Measurements from ENCODE around the gene SPATA13. TPM values are rescaled to one million over a fixed set of nuclear protein-coding genes. Genes with fewer than 3 reads are reported as not detected.

Gene SPATA13
- total RNA-seq, 4 donors from 2014 or later, result 10.0 to 24.6 (median 13.4) TPM

GRCh38 chr13:24273926-24274325 is 113.4 kb downstream of the SPATA13 start:
- no peak for TF ChIP-seq POLR2A (IDR thresholded peaks at IDR 0.05)
- no peak for TF ChIP-seq CTCF (IDR thresholded peaks at IDR 0.05)
- TF ChIP-seq POLR2AphosphoS5 (IDR thresholded peaks at IDR 0.05), result no peak
- no peak for TF ChIP-seq EP300 (IDR thresholded peaks at IDR 0.05)
- Histone ChIP-seq H3K4me1 (peaks cover 0 to 56% (median 27%) of the 10 kb centered on the region in 3 donors), H3K27me3 (no peaks in the 10 kb centered on the region), H3K27ac (peak overlapping the region in 2 of 4 donors; percentile 1 to 4), H3K4me3 (no peak overlapping the region), H3K9me3 (no peaks in the 10 kb centered on the region), H3K36me3 (no peaks in the 10 kb centered on the region)
- WGBS, 2 donors (ENCODE audit: low coverage in 1 of 2), result 87% methylated on average over 6 of the region's 7 CpGs; no CpG with 5 or more reads in 1 of the 2 donors
- ATAC-seq, result no peak

- 53 to 67% methylated on average over 1 to 2 of the region's 6 CpGs for WGBS, 2 donors (ENCODE audit: low coverage in 1 of 2)
- Histone ChIP-seq H3K4me1 (peaks cover 0 to 56% (median 27%) of the 10 kb centered on the region in 3 donors), H3K27ac (peak overlapping the region in 2 of 4 donors; percentile 1 to 4), H3K27me3 (no peaks in the 10 kb centered on the region), H3K4me3 (no peak overlapping the region), H3K9me3 (no peaks in the 10 kb centered on the region), H3K36me3 (no peaks in the 10 kb centered on the region)
- TF ChIP-seq EP300 (IDR thresholded peaks at IDR 0.05) (no peak), CTCF (IDR thresholded peaks at IDR 0.05) (no peak), POLR2AphosphoS5 (IDR thresholded peaks at IDR 0.05) (no peak), POLR2A (IDR thresholded peaks at IDR 0.05) (no peak)
- ATAC-seq, result no peak
These were observed 114.0 kb downstream of the SPATA13 start for GRCh38 chr13:24274452-24275021.

DNA sequence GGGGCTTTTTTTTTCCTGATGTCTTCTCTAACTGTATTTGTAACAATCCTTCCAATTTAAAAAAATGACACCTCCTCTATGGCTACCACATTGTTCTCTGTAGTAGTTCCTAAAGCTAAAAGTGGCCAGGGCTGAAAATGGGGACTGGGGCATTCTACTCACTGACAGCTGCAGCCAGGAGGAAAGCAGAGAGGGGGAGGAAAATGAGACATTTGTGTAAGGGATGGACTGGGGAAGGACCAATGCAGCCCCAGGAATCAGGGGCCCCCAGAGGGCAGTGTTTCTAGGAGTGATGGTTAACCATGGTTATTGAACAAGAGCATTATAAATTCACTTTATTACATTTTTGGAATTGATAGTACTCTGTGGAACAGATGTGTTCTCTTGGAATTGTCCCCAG is 114.5 kb downstream of the SPATA13 start:
- TF ChIP-seq EP300 (IDR thresholded peaks at IDR 0.05) (no peak), POLR2AphosphoS5 (IDR thresholded peaks at IDR 0.05) (no peak), POLR2A (IDR thresholded peaks at IDR 0.05) (no peak), CTCF (IDR thresholded peaks at IDR 0.05) (no peak)
- H3K4me1 ChIP-seq, result peaks cover 0 to 55% (median 27%) of the 10 kb centered on the region in 3 donors

DNA sequence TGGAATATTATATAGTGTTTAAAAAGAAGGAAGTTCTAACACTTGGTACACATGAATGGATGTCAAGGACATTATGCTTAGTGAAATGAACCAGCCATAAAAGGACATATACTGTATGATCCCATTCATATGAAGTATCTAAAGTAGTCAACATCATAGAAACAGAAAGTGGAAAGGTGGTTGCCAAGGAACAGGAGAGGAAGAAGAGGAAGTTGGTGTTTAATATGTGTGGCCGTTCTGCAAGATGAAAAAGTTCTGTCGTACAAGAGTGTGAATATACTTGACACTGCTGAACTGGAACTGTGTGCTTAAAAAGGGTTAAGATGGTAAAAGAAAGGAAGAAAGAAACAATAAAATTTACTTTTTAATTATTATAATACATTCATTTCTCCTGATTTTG is 115.8 kb downstream of the SPATA13 start:
- Histone ChIP-seq H3K27ac (no peak overlapping the region), H3K4me3 (no peak overlapping the region), H3K9me3 (no peaks in the 10 kb centered on the region), H3K36me3 (no peaks in the 10 kb centered on the region), H3K4me1 (peaks cover 0 to 49% (median 23%) of the 10 kb centered on the region in 3 donors), H3K27me3 (no peaks in the 10 kb centered on the region)
- no peak for ATAC-seq
- WGBS, 2 donors (ENCODE audit: low coverage in 1 of 2), result 93% methylated on average over 2 of the region's 2 CpGs; no CpG with 5 or more reads in 1 of the 2 donors
- no peak for TF ChIP-seq POLR2AphosphoS5 (IDR thresholded peaks at IDR 0.05)
- TF ChIP-seq EP300 (IDR thresholded peaks at IDR 0.05), result no peak
- no peak for TF ChIP-seq CTCF (IDR thresholded peaks at IDR 0.05)
- TF ChIP-seq POLR2A (IDR thresholded peaks at IDR 0.05), result no peak

More for the DNA sequence above, 114.5 kb downstream of the SPATA13 start:
- H3K27ac ChIP-seq, result peak overlapping the region in 1 of 4 donors; percentile 4
- no peak overlapping the region for H3K4me3 ChIP-seq
- no peak for ATAC-seq
- no peaks in the 10 kb centered on the region for H3K27me3 ChIP-seq
- no peaks in the 10 kb centered on the region for H3K9me3 ChIP-seq
- no peaks in the 10 kb centered on the region for H3K36me3 ChIP-seq

GRCh38 chr13:24276861-24277260 is 116.3 kb downstream of the SPATA13 start:
- Histone ChIP-seq H3K9me3 (no peaks in the 10 kb centered on the region), H3K36me3 (no peaks in the 10 kb centered on the region), H3K4me1 (peaks cover 0 to 49% (median 17%) of the 10 kb centered on the region in 3 donors), H3K27me3 (no peaks in the 10 kb centered on the region), H3K4me3 (no peak overlapping the region), H3K27ac (no peak overlapping the region)
- ATAC-seq, result no peak
- WGBS, 2 donors (ENCODE audit: low coverage in 1 of 2), result 86 to 93% methylated on average over 9 to 13 of the region's 13 CpGs
- no peak for TF ChIP-seq POLR2A (IDR thresholded peaks at IDR 0.05)
- no peak for TF ChIP-seq CTCF (IDR thresholded peaks at IDR 0.05)
- TF ChIP-seq POLR2AphosphoS5 (IDR thresholded peaks at IDR 0.05), result no peak
- no peak for TF ChIP-seq EP300 (IDR thresholded peaks at IDR 0.05)
